Endothelial cell of hepatic sinusoid (primary cell): ENCODE results near the gene SLC22A9.
"Not testable (repeated sequence)": the region's sequence is repeated elsewhere in the genome, so short reads cannot be mapped to it uniquely, and the experiment has no call there.

Source experiments
- in situ Hi-C: cut with HindIII; loops from 2 replicates; pipeline ENCODE4 v1.10.0; 2017; ENCODE audit warnings: low sequenced_read_pairs

SLC22A9 gene

GRCh38 chr11:63369165-63369970 is at the start of gene SLC22A9:
TSS of gene SLC22A9 (plus strand) at chr11:63369785. CDS start at chr11:63370057, 272 bp downstream.
- in situ Hi-C loops: no loop called here

GRCh38 chr11:63321723-63322122 is 47.9 kb upstream of the SLC22A9 start:
- in situ Hi-C loops: no loop called here

GRCh38 chr11:63335089-63335488 is 34.5 kb upstream of the SLC22A9 start:
- in situ Hi-C loops: not testable (repeated sequence)

GRCh38 chr11:63337070-63337469 is 32.5 kb upstream of the SLC22A9 start:
- in situ Hi-C loops: no loop called here

GRCh38 chr11:63343130-63343529 is 26.5 kb upstream of the SLC22A9 start:
- in situ Hi-C loops: no loop called here

GRCh38 chr11:63352144-63352543 is 17.4 kb upstream of the SLC22A9 start:
- in situ Hi-C loops: no loop called here

GRCh38 chr11:63362196-63362793 is 7.3 kb upstream of the SLC22A9 start:
- in situ Hi-C loops: no loop called here

- in situ Hi-C loops: no loop called here
These were observed 495 bp downstream of the SLC22A9 start for GRCh38 chr11:63369971-63370588.

GRCh38 chr11:63371396-63371795 is 1.8 kb downstream of the SLC22A9 start:
- in situ Hi-C loops: no loop called here

GRCh38 chr11:63375434-63375833 is 5.8 kb downstream of the SLC22A9 start:
- in situ Hi-C loops: no loop called here

- in situ Hi-C loops: loop anchor here (5.0 kb wide), 1 partner anchor 47 kb away; no protein-coding TSS in a partner anchor
These were observed 10.5 kb downstream of the SLC22A9 start for GRCh38 chr11:63380130-63380529.

- in situ Hi-C loops: no loop called here
These were observed 26.1 kb downstream of the SLC22A9 start for GRCh38 chr11:63395697-63396096.

- in situ Hi-C loops: no loop called here
These were observed 34.8 kb downstream of the SLC22A9 start for GRCh38 chr11:63404161-63404935.

GRCh38 chr11:63405114-63405513 is 35.5 kb downstream of the SLC22A9 start:
- in situ Hi-C loops: no loop called here

- in situ Hi-C loops: no loop called here
These were observed 36.9 kb downstream of the SLC22A9 start for GRCh38 chr11:63406458-63406857.

- in situ Hi-C loops: no loop called here
These were observed 47.7 kb downstream of the SLC22A9 start for GRCh38 chr11:63417174-63417852.

- in situ Hi-C loops: loop anchor here (5.0 to 10.0 kb wide), 2 partner anchors 46 to 423 kb away; no protein-coding TSS in a partner anchor
These were observed 58.5 kb downstream of the SLC22A9 start for GRCh38 chr11:63427971-63428508.

GRCh38 chr11:63430731-63431130 is 61.1 kb downstream of the SLC22A9 start:
- in situ Hi-C loops: not testable (repeated sequence)

- in situ Hi-C loops: not testable (repeated sequence)
These were observed 65.8 kb downstream of the SLC22A9 start for GRCh38 chr11:63435351-63435750.

- in situ Hi-C loops: not testable (repeated sequence)
These were observed 66.2 kb downstream of the SLC22A9 start for GRCh38 chr11:63435831-63436230.
